Measurements from ENCODE around the gene POLR2E.

DNA sequence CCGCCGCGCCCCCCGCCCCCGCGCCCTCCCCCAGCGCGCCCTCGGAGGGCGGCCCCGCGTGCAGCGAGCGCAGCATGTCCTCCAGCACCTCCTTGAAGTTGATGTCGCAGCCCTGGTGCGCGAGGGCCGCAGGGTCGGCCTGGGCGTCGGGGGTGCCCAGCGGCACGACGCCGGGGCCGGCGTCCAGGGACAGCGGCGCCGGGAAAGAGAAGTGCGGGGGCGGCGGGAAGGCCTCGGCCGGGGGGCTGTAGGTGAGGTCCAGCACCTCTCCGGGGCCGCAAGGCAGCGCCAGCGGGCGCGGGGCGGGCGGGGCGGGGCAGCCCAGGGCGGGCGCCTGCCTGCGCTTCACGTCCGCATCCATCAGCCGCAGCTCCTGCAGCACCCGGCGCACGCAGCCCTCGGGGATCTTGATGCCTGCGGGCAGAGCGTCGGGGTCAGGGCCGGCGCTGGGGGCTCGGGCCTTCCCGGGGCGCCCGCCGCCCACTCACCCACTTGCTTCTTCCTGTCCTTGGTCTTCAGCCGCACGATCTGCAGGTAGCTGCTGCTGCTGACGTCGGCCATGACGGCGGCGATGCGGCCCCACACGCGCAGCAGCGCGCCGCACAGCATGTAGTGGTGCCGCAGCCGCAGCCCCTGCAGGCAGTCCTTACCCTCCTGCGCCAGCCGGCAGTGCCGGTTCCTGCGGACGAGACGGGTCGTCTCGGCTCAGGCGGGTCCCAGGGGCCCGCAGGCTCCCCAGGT is 13.3 kb upstream of the POLR2E start:
- TF ChIP-seq, protein P1, sequence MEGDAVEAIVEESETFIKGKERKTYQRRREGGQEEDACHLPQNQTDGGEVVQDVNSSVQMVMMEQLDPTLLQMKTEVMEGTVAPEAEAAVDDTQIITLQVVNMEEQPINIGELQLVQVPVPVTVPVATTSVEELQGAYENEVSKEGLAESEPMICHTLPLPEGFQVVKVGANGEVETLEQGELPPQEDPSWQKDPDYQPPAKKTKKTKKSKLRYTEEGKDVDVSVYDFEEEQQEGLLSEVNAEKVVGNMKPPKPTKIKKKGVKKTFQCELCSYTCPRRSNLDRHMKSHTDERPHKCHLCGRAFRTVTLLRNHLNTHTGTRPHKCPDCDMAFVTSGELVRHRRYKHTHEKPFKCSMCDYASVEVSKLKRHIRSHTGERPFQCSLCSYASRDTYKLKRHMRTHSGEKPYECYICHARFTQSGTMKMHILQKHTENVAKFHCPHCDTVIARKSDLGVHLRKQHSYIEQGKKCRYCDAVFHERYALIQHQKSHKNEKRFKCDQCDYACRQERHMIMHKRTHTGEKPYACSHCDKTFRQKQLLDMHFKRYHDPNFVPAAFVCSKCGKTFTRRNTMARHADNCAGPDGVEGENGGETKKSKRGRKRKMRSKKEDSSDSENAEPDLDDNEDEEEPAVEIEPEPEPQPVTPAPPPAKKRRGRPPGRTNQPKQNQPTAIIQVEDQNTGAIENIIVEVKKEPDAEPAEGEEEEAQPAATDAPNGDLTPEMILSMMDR (IDR thresholded peaks at IDR 0.05; ENCODE audit: control extremely low read depth in 1 of 3, insufficient read depth in 1 of 3, low read depth in 1 of 3, low read length in 3 of 3), result no peak
- TF ChIP-seq EGR1 (IDR thresholded peaks at IDR 0.05; ENCODE audit: borderline replicate concordance, low read depth, low read length) (no peak), GABPA (IDR thresholded peaks at IDR 0.05; ENCODE audit: borderline replicate concordance, insufficient read depth, low read length) (no peak), RAD21 (IDR thresholded peaks at IDR 0.05 in 1 of 2, conservative IDR thresholded peaks at IDR 0.05 in 1 of 2; ENCODE audit: low read depth in 2 of 2, low read length in 2 of 2) (no peak), POLR2AphosphoS5 (IDR thresholded peaks at IDR 0.05; ENCODE audit: low read depth, low read length) (no peak; the same call in 1 of the 2 replicates), SP1 (IDR thresholded peaks at IDR 0.05; ENCODE audit: low read depth, low read length) (no peak)
